OCI-M2 (cell line): ENCODE results near the gene GP1BA.
"Not testable (repeated sequence)": the region's sequence is repeated elsewhere in the genome, so short reads cannot be mapped to it uniquely, and the experiment has no call there.

Experiments used
- DNase-seq: peaks from one replicate; lab custom pipeline; 2025; ENCODE audit not compliant: unreplicated experiment; lab: John Stamatoyannopoulos, UW

The GP1BA gene

GRCh38 chr17:4901108-4901647 is 30.9 kb upstream of the GP1BA start:
- no peak for DNase-seq

GRCh38 chr17:4901648-4902344 is 30.3 kb upstream of the GP1BA start:
- DNase-seq: no peak

- no peak for DNase-seq
Observed at GRCh38 chr17:4902540-4902939, 29.5 kb upstream of the GP1BA start.

GRCh38 chr17:4903051-4903818 is 28.8 kb upstream of the GP1BA start, which contains the start of gene CHRNE:
CHRNE (minus strand) TSS chr17:4903098; CDS start chr17:4903063, 35 bp downstream.
- DNase-seq: no peak

GRCh38 chr17:4906642-4907041 is 25.4 kb upstream of the GP1BA start:
- DNase-seq: not testable (repeated sequence)

- no peak for DNase-seq
Observed at GRCh38 chr17:4908301-4908700, 23.8 kb upstream of the GP1BA start.

- DNase-seq: peak; percentile 50
Observed at GRCh38 chr17:4908711-4909496, 23.2 kb upstream of the GP1BA start.

- DNase-seq: no peak
Observed at GRCh38 chr17:4913994-4914393, 18.1 kb upstream of the GP1BA start.

- not testable (repeated sequence) for DNase-seq
Observed at GRCh38 chr17:4914551-4914950, 17.5 kb upstream of the GP1BA start.

GRCh38 chr17:4919511-4920047 is 12.5 kb upstream of the GP1BA start:
- no peak for DNase-seq

GRCh38 chr17:4920351-4921048 is 11.6 kb upstream of the GP1BA start:
- DNase-seq: no peak

GRCh38 chr17:4921320-4921719 is 10.8 kb upstream of the GP1BA start:
- no peak for DNase-seq

GRCh38 chr17:4926577-4927335 is 5.3 kb upstream of the GP1BA start:
- not testable (repeated sequence) for DNase-seq

- no peak for DNase-seq
Observed at GRCh38 chr17:4928881-4929280, 3.2 kb upstream of the GP1BA start.

- DNase-seq: no peak
Observed at GRCh38 chr17:4932756-4933155, 679 bp downstream of the GP1BA start.

- no peak for DNase-seq
Observed at GRCh38 chr17:4933646-4934045, 1.6 kb downstream of the GP1BA start.

GRCh38 chr17:4934173-4934979 is 2.3 kb downstream of the GP1BA start:
- DNase-seq: no peak

GRCh38 chr17:4935650-4936049 is 3.6 kb downstream of the GP1BA start:
- no peak for DNase-seq

GRCh38 chr17:4936436-4936835 is 4.4 kb downstream of the GP1BA start:
- no peak for DNase-seq
